Muscle layer of duodenum (tissue), 2 donors: ENCODE results near the gene TRAF3.

Source experiments
- H3K27ac ChIP-seq: one replicate; pipeline ENCODE4 v1.7.0; 2013; ENCODE audit warnings: mild to moderate bottlenecking, low read length
- H3K27me3 ChIP-seq: one replicate; pipeline ENCODE4 v1.7.0; 2013; ENCODE audit warnings: low read depth, mild to moderate bottlenecking, control low read depth, low read length
- H3K36me3 ChIP-seq, 2 donors: one replicate each; pipeline ENCODE4 v1.7.0; 2013; ENCODE audit warnings: low read length in 2 of 2, control low read depth in 1 of 2, mild to moderate bottlenecking in 1 of 2; ENCODE audit not compliant: insufficient read depth in 2 of 2, control insufficient read depth in 1 of 2
- H3K4me1 ChIP-seq, 2 donors: one replicate each; pipeline ENCODE4 v1.7.0; 2013; ENCODE audit warnings: low read length in 2 of 2, mild to moderate bottlenecking in 2 of 2, control low read depth in 1 of 2, moderate library complexity in 1 of 2; ENCODE audit not compliant: insufficient read depth in 2 of 2, control insufficient read depth in 1 of 2
- H3K4me3 ChIP-seq, 2 donors: one replicate each; pipeline ENCODE4 v1.7.0; 2013; ENCODE audit warnings: low read length in 2 of 2, low read depth in 1 of 2, mild to moderate bottlenecking in 1 of 2
- H3K9me3 ChIP-seq, 2 donors: one replicate each; pipeline ENCODE4 v1.7.0; 2013; ENCODE audit warnings: low read length in 2 of 2, control low read depth in 1 of 2, mild to moderate bottlenecking in 1 of 2; ENCODE audit not compliant: control insufficient read depth in 1 of 2
- donor health status: healthy.

TRAF3 gene

DNA sequence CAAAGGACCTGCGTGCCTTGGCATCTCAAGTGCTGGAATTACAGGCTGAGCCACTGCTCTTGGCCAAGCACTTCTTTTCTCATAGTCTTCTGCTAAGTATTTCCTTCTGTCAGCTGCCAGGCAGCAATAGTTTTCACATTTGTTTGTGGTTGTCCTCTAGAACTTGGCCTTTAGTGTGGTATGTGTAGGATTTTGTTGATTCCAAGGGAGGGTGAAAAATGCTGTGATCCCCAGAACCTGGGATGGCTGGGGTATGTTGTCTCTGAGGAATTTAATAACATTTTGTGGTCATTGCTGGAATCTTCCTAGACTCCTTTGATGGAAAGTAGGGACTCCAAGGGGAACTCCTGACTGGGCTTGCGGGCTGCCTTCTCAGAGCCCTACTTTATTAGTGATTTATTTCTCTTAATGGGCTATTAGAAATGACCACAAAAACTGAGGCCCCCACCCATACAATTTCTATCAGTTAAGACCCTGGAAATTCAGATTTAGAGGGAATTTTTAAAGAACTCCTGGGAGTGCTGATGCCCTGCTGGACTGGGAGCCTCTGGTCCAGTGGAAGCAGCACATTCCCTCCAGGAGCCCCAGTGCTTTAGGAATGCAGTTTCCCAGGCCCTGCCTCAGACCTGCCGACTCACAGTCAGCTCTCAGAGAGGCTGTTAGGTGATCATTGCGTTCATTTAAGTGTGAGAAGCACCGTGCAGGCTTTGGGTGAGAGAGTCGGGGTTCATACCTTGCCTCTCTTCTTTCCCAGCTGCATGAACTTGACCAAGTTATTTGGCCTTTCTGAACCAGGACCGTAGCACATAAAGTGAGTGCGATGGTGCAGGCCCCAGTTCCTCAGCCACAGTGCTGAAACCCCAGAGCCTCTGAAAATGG is 22.7 kb downstream of the TRAF3 start:
- Histone ChIP-seq H3K9me3 (no peaks in the 10 kb centered on the region), H3K36me3 (no peaks in the 10 kb centered on the region), H3K4me3 (no peak overlapping the region), H3K4me1 (peaks cover 6% of the 10 kb centered on the region in 2 donors), H3K27me3 (no peaks in the 10 kb centered on the region), H3K27ac (no peak overlapping the region)

DNA sequence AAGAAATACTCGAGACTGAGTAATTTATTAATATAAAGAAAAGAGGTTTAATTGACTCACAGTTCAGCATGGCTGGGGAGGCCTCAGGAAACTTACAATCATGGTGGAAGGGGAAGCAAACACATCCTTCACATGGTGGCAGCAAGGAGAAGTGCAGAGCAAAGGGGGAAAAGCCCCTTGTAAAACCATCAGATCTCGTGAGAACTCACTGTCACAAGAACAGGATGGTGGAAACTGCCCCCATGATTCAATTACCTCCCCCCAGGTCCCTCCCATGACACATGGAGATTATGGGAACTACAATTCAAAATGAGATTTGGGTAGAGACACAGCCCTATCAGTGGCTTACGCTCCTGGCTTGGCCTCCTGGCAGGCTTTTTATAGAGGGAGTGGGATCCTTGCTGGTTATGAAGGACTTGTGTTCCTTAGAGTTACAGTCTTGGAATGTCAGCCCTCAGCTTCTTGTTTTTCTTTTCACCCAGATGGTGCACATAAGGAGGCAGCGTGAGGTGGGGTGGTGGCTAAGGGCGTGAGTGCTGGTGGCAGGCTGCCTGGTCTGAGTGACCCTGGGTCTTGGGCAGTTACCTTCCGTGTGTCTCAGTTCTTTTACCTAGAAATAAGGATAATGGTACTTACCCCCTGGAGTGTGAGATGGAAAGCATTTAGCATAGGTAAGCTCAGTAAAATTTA is 25.7 kb downstream of the TRAF3 start:
- Histone ChIP-seq H3K27me3 (no peaks in the 10 kb centered on the region), H3K4me3 (no peak overlapping the region), H3K36me3 (peaks cover 0 to 4% of the 10 kb centered on the region in 2 donors), H3K27ac (no peak overlapping the region), H3K9me3 (no peaks in the 10 kb centered on the region), H3K4me1 (no peaks in the 10 kb centered on the region)

DNA sequence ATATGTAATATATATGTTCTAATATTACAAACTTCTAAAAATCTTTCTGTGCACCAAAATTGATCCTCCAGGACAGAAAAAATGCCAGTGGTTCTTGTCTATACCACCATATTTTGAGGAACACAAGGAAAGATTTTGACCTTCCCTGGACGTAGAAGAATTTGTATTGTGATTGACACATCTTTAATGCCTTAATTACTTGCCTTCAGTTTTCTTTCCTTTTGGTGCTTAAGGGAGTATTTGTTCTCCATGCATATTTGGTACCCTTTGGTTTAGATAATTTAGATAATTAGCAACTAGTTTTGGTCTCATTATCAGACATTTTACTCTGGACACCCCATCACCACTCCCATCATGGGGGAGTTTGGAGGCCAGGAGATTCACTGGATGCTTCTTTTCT is 27.6 kb downstream of the TRAF3 start:
- H3K9me3 ChIP-seq = no peaks in the 10 kb centered on the region
- peaks cover 0 to 4% of the 10 kb centered on the region in 2 donors for H3K36me3 ChIP-seq
- no peak overlapping the region for H3K27ac ChIP-seq
- H3K27me3 ChIP-seq = no peaks in the 10 kb centered on the region
- H3K4me3 ChIP-seq = no peak overlapping the region
- H3K4me1 ChIP-seq = no peaks in the 10 kb centered on the region

DNA sequence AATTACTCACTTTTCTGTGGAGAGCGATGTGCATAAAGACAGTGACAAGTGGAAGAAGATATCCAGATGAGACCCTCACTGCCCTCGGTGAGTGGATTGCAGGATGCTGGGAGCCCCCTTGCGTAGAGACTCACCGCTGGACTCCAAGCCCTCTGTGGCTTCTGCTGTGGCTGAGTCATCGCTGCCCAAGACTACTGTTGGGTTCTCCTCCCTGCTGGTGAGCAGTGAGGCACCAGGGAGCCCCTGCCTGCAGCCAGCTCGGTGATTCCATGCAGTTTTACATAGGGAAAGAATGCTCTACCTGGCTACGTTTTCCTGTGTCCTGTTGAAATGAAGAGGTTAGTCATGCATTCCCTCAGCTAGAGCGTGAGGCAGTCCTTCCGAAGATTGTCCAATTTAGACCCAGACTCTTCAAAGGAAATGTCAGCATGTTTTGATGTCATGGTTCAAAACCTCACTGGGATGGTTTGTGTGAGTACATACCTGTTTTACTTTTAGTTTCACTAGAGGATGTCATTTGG is 28.2 kb downstream of the TRAF3 start:
- no peaks in the 10 kb centered on the region for H3K27me3 ChIP-seq
- H3K36me3 ChIP-seq = peaks cover 0 to 4% of the 10 kb centered on the region in 2 donors
- H3K27ac ChIP-seq = no peak overlapping the region
- H3K4me3 ChIP-seq = no peak overlapping the region
- no peaks in the 10 kb centered on the region for H3K9me3 ChIP-seq
- H3K4me1 ChIP-seq = no peaks in the 10 kb centered on the region

DNA sequence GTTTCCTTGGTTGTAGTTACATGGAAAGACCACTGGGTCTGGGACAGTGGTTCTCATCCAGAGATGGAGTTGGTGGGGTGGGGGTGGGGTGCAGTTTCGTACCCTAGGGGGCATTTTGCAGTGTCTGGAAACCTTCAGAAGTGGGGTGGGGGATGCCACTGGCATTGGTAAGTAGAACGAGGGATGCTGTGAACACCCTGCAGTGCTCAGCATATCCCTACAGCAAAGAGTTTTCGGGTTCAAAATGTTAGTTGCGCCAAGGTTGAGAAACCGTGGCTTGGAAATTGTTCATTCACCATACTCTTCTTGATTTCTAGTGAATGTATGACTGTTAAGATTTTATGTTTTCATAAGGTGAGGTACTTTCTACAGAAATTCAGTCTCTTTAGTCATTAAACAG is 28.7 kb downstream of the TRAF3 start:
- Histone ChIP-seq H3K4me1 (no peaks in the 10 kb centered on the region), H3K36me3 (peaks cover 0 to 4% of the 10 kb centered on the region in 2 donors), H3K27me3 (no peaks in the 10 kb centered on the region), H3K9me3 (no peaks in the 10 kb centered on the region), H3K4me3 (no peak overlapping the region), H3K27ac (no peak overlapping the region)

DNA sequence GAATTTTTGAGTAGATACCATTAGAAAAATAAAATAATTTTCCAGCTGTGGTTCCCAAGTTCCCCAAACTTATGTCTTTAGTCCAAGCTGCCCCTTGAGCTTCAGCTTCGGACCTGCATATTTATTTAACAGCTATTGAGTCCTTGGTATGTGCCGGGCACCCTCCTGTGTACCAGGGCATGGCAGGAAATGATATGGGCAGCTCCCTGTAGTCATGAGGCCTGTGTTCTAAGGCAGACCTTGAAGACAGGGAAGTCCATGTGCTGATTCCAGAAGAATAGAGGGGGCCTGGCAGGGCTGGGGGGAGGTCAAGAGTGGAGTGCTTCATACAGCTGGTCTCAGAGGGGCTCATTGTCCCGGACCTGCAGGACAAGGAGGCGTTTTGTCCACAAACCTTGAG is 29.2 kb downstream of the TRAF3 start:
- no peaks in the 10 kb centered on the region for H3K4me1 ChIP-seq
- no peaks in the 10 kb centered on the region for H3K9me3 ChIP-seq
- H3K27me3 ChIP-seq = no peaks in the 10 kb centered on the region
- no peak overlapping the region for H3K27ac ChIP-seq
- no peak overlapping the region for H3K4me3 ChIP-seq
- peaks cover 0 to 4% of the 10 kb centered on the region in 2 donors for H3K36me3 ChIP-seq

DNA sequence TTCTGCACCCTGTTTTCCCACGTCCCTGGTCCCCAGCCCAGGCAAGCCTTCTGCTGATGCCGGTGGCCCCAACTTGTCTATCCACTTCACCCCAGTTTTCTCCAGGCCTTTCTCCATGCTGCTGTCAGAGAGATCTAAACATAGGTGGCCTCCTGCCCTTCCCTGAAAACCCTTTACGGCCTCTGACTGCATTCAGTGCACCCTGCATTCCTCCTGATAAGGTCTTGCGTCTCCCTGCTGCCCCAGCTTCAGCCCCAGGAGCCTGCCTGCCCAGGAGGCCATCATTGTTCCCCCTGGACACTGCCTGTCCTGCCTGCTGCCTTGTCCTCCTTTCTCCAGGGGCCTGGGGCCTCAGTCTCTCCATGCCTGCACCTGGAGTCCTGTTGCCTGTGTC is 29.8 kb downstream of the TRAF3 start:
- Histone ChIP-seq H3K36me3 (peaks cover 0 to 4% of the 10 kb centered on the region in 2 donors), H3K4me3 (no peak overlapping the region), H3K4me1 (no peaks in the 10 kb centered on the region), H3K9me3 (no peaks in the 10 kb centered on the region), H3K27ac (no peak overlapping the region), H3K27me3 (no peaks in the 10 kb centered on the region)

DNA sequence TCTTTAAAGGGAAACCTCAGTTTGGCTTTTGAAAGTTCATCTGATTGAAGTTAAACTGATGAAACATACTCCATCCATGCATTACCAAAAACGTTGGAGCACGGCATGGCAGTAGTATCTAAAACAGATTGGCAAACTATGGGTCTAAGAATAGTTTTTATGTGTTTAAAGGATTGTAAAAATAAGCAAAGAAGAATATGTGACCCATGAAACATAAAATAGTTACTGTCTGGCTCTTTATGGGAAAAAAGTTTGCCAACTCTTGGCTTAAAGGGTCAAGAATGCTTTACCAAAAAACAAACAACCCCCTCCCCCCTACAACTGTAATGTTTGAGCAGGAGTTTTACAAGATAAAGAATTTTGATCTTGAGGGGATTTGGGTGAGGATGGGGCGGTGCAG is 32.6 kb downstream of the TRAF3 start:
- Histone ChIP-seq H3K27me3 (no peaks in the 10 kb centered on the region), H3K4me1 (no peaks in the 10 kb centered on the region)

DNA sequence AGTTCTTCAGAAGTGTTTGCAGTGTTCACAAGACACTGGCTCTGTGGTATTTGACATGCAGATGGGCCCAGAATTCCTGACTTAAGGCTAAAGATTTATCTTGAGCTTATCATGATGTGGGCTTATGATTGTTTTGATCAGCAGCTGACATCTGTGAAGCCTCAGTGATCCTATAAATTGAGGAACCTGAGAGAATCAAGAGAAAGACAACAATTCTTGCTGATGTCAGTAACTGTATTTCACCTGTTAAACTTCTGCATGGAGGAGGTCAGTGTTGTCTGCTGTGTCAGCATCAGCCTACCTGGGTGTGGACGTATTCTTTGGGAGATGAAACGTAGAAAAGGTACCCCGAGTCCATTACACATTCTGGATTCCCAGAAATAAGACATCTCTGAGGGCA is 33.3 kb downstream of the TRAF3 start:
- Histone ChIP-seq H3K27ac (no peak overlapping the region), H3K9me3 (no peaks in the 10 kb centered on the region), H3K4me3 (no peak overlapping the region), H3K36me3 (peaks cover 0 to under 1% of the 10 kb centered on the region in 2 donors), H3K4me1 (no peaks in the 10 kb centered on the region), H3K27me3 (no peaks in the 10 kb centered on the region)

More for the DNA sequence above, 32.6 kb downstream of the TRAF3 start:
- Histone ChIP-seq H3K36me3 (peaks cover 0 to 4% of the 10 kb centered on the region in 2 donors), H3K27ac (no peak overlapping the region), H3K9me3 (no peaks in the 10 kb centered on the region), H3K4me3 (no peak overlapping the region)

DNA sequence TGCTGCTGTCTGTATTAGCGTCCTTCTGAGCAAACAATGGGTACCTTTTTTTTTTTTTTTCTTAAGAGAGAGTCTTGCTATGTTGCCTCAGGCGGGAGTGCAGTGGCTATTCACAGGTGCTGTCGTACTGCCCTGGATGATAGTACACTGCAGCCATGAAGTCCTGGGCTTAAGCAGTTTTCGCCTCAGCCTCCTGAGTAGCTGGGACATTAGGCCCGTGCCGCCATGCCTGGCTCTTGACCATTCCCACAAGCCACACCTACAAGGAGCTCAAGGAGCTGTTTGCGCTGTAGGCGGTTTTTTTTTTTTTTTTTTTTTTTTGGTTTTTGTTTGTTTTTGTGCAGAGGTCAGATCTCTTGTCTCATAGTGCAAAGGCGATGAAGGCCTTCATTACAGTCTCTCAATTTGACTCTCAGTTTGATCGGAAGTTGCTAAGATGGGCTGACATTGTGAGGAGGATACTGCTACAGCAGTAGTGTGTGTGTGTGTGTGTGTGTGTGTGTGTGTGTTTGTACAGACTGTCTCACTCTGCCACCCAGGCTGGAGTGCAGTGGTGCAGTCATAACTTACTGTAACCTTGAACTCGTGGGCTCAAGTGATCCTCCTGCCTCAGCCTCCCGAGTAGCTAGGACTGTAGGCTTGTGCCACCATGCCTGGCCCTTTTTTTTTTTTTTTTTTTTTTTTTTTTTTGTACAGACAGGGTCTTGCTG is 34.2 kb downstream of the TRAF3 start:
- Histone ChIP-seq H3K4me1 (no peaks in the 10 kb centered on the region), H3K9me3 (no peaks in the 10 kb centered on the region), H3K4me3 (no peak overlapping the region), H3K27me3 (no peaks in the 10 kb centered on the region), H3K27ac (no peak overlapping the region), H3K36me3 (no peaks in the 10 kb centered on the region)

DNA sequence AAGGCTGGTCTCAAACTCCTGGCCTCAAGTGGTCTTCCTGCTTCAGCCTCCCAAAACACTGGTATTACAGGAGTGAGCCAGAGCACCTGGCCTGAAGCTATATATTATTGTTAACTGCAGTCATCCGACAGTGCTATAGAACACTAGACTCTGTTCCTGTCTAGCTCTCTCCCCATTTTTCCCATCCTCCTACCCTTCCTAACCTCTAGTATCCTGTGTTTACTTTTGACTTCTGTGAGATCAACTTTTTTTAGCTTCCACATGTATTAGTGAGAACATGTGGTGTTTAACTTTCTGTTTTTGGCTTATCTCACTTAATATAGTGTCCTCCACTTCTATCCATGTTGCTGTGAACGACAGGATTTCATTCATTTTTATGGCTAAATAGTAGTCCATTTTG is 34.7 kb downstream of the TRAF3 start:
- Histone ChIP-seq H3K27ac (no peak overlapping the region), H3K36me3 (no peaks in the 10 kb centered on the region), H3K4me1 (no peaks in the 10 kb centered on the region), H3K27me3 (no peaks in the 10 kb centered on the region), H3K9me3 (no peaks in the 10 kb centered on the region), H3K4me3 (no peak overlapping the region)
